ENCODE measurements around the gene ZNF839.

GRCh38 chr14:102272392-102272791, 47.2 kb upstream of the ZNF839 start:
- no peak for TF ChIP-seq HOXA7 (CRISPR knock-in tag; IDR thresholded peaks at IDR 0.05)
- no peak for TF ChIP-seq KDM1A (IDR thresholded peaks at IDR 0.05; ENCODE audit: low read depth)
- no peak for TF ChIP-seq POLR2A (IDR thresholded peaks at IDR 0.05; ENCODE audit: low read length)
